ENCODE results near the gene GRIA1.

Gene GRIA1

GRCh38 chr5:153770066-153770465, 279.6 kb downstream of the GRIA1 start:
- no peaks in the 10 kb centered on the region for H3F3A ChIP-seq (ENCODE audit: insufficient read depth, low read length)
- no peak overlapping the region for H2AFZ ChIP-seq (ENCODE audit: low read length)
- H3K4me3 ChIP-seq (ENCODE audit: low read length), result no peak overlapping the region
- no peaks in the 10 kb centered on the region for H3K79me2 ChIP-seq (ENCODE audit: low read length)
- no peaks in the 10 kb centered on the region for H3K4me1 ChIP-seq (ENCODE audit: low read length)
- H3K9me3 ChIP-seq (replicated peaks; ENCODE audit: insufficient read depth, low read length), result no peaks in the 10 kb centered on the region
- no peaks in the 10 kb centered on the region for H3K36me3 ChIP-seq (replicated peaks; ENCODE audit: insufficient read depth, low read length)
- H3K9me2 ChIP-seq (replicated peaks; ENCODE audit: insufficient read depth, low read length), result no peaks in the 10 kb centered on the region
- no peaks in the 10 kb centered on the region for H3K27me3 ChIP-seq (replicated peaks; ENCODE audit: insufficient read depth, low read length)
- H3K4me2 ChIP-seq (ENCODE audit: low read depth, low read length), result no peak overlapping the region
- H4K20me1 ChIP-seq (ENCODE audit: insufficient read depth, low read length), result no peaks in the 10 kb centered on the region
- TF ChIP-seq CTCF (IDR thresholded peaks at IDR 0.05; ENCODE audit: low read length) (no peak), EZH2 (optimal IDR thresholded peaks at IDR 0.05; ENCODE audit: low read depth, low read length) (no peak), EZH2phosphoT487 (IDR thresholded peaks at IDR 0.05; ENCODE audit: low read length) (no peak)
- DNase-seq, result no peak
- no peak overlapping the region for H3K27ac ChIP-seq (ENCODE audit: low read length)
- H3K9ac ChIP-seq (ENCODE audit: low read length), result no peak overlapping the region

GRCh38 chr5:153774686-153775085, 284.2 kb downstream of the GRIA1 start:
- Histone ChIP-seq H3K9ac (ENCODE audit: low read length) (no peak overlapping the region), H3K9me2 (replicated peaks; ENCODE audit: insufficient read depth, low read length) (no peaks in the 10 kb centered on the region), H3K27ac (ENCODE audit: low read length) (no peak overlapping the region), H3K9me3 (replicated peaks; ENCODE audit: insufficient read depth, low read length) (no peaks in the 10 kb centered on the region), H3K4me1 (ENCODE audit: low read length) (no peaks in the 10 kb centered on the region), H3K4me3 (ENCODE audit: low read length) (no peak overlapping the region), H3K36me3 (replicated peaks; ENCODE audit: insufficient read depth, low read length) (no peaks in the 10 kb centered on the region), H4K20me1 (ENCODE audit: insufficient read depth, low read length) (no peaks in the 10 kb centered on the region), H3K4me2 (ENCODE audit: low read depth, low read length) (no peak overlapping the region), H3F3A (ENCODE audit: insufficient read depth, low read length) (no peaks in the 10 kb centered on the region), H2AFZ (ENCODE audit: low read length) (no peak overlapping the region), H3K79me2 (ENCODE audit: low read length) (no peaks in the 10 kb centered on the region), H3K27me3 (replicated peaks; ENCODE audit: insufficient read depth, low read length) (no peaks in the 10 kb centered on the region)
- DNase-seq, result no peak
- TF ChIP-seq EZH2phosphoT487 (IDR thresholded peaks at IDR 0.05; ENCODE audit: low read length) (no peak), CTCF (IDR thresholded peaks at IDR 0.05; ENCODE audit: low read length) (no peak), EZH2 (optimal IDR thresholded peaks at IDR 0.05; ENCODE audit: low read depth, low read length) (no peak)

GRCh38 chr5:153775923-153776322, 285.5 kb downstream of the GRIA1 start:
- Histone ChIP-seq H3K27ac (ENCODE audit: low read length) (no peak overlapping the region), H3K36me3 (replicated peaks; ENCODE audit: insufficient read depth, low read length) (no peaks in the 10 kb centered on the region), H3K9me3 (replicated peaks; ENCODE audit: insufficient read depth, low read length) (no peaks in the 10 kb centered on the region), H3K4me3 (ENCODE audit: low read length) (no peak overlapping the region), H2AFZ (ENCODE audit: low read length) (no peak overlapping the region), H3F3A (ENCODE audit: insufficient read depth, low read length) (no peaks in the 10 kb centered on the region), H3K9ac (ENCODE audit: low read length) (no peak overlapping the region), H3K9me2 (replicated peaks; ENCODE audit: insufficient read depth, low read length) (no peaks in the 10 kb centered on the region), H4K20me1 (ENCODE audit: insufficient read depth, low read length) (no peaks in the 10 kb centered on the region), H3K79me2 (ENCODE audit: low read length) (no peaks in the 10 kb centered on the region), H3K4me1 (ENCODE audit: low read length) (no peaks in the 10 kb centered on the region), H3K4me2 (ENCODE audit: low read depth, low read length) (no peak overlapping the region), H3K27me3 (replicated peaks; ENCODE audit: insufficient read depth, low read length) (no peaks in the 10 kb centered on the region)
- DNase-seq, result no peak
- TF ChIP-seq EZH2phosphoT487 (IDR thresholded peaks at IDR 0.05; ENCODE audit: low read length) (no peak), EZH2 (optimal IDR thresholded peaks at IDR 0.05; ENCODE audit: low read depth, low read length) (no peak), CTCF (IDR thresholded peaks at IDR 0.05; ENCODE audit: low read length) (no peak)

Data from MM.1S (cell line).